ENCODE measurements around the gene GSK3B. TPM values are rescaled to one million over a fixed set of nuclear protein-coding genes. Genes with fewer than 3 reads are reported as not detected.

GSK3B gene
- total and polyA plus RNA-seq, 2 experiments from 2014 or later: 29.0 to 45.3 TPM

DNA sequence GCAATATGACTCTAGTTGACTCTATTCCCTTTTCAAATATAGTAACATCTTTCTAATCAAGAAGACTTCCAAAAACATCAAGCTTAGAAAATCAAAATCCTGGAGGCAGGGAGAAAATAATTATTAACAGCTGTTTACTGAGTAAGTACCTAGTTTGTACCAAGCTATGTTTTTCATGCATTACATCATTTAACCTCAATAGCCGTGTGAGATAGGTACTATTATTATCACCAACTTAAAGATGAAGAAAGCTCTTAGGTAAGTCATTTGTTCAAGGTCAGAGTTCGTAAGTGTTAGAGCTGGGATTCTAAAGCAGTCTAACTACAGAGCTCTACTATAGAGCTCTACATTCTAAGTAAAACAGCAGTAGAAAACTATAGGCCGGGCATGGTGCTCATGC, 41.6 kb downstream of the GSK3B start:
- no peak overlapping the region for H3K4me3 Mint-ChIP-seq
- Histone ChIP-seq H3F3A (replicated peaks; ENCODE audit: low read depth) (no peaks in the 10 kb centered on the region), H3K9me2 (ENCODE audit: insufficient read depth) (no peaks in the 10 kb centered on the region), H3K27ac (ENCODE audit: low read depth) (no peak overlapping the region), H3K4me3 (no peak overlapping the region), H4K20me1 (replicated peaks; ENCODE audit: insufficient read depth) (peaks cover 28% of the 10 kb centered on the region), H3K79me2 (replicated peaks; ENCODE audit: insufficient read depth) (peaks cover 100% of the 10 kb centered on the region), H3K4me1 (ENCODE audit: insufficient read depth) (0 out of 2 replicates have a peak, but pooled peaks cover 3% of the 10 kb centered on the region), H3K27me3 (ENCODE audit: insufficient read depth) (no peaks in the 10 kb centered on the region), H3K36me3 (ENCODE audit: insufficient read depth) (no peaks in the 10 kb centered on the region), H3K4me2 (no peak overlapping the region), H2AFZ (no peak overlapping the region)
- H3K9me3 Mint-ChIP-seq: peaks cover 9% of the 10 kb centered on the region
- ATAC-seq: no peak
- no peak for DNase-seq (ENCODE audit: low spot score)
- TF ChIP-seq POLR2AphosphoS5 (IDR thresholded peaks at IDR 0.05; ENCODE audit: low read depth): no peak
- no peak for TF ChIP-seq ZNF114 (CRISPR knock-in tag; IDR thresholded peaks at IDR 0.05)
- no peak for TF ChIP-seq EZH2 (IDR thresholded peaks at IDR 0.05; ENCODE audit: low read depth, unreplicated experiment)
- H3K27ac Mint-ChIP-seq: no peak overlapping the region
- H3K27me3 Mint-ChIP-seq (ENCODE audit: insufficient read depth, low read depth, poor library complexity): no peaks in the 10 kb centered on the region
- peaks cover 24% of the 10 kb centered on the region for H3K4me1 Mint-ChIP-seq
- peaks cover 24% of the 10 kb centered on the region for H3K36me3 Mint-ChIP-seq (ENCODE audit: low read depth)

GRCh38 chr3:120052225-120052624, 42.0 kb downstream of the GSK3B start:
- peaks cover 24% of the 10 kb centered on the region for H3K4me1 Mint-ChIP-seq

More at GRCh38 chr3:120052225-120052624, 42.0 kb downstream of the GSK3B start:
- 0 out of 2 replicates have a peak, but pooled peaks cover 3% of the 10 kb centered on the region for H3K4me1 ChIP-seq (ENCODE audit: insufficient read depth)
- DNase-seq (ENCODE audit: low spot score) (no peak), ATAC-seq (no peak; the same call in 2 of the 3 replicates)
- Mint-ChIP-seq H3K4me3 (no peak overlapping the region), H3K36me3 (ENCODE audit: low read depth) (peaks cover 27% of the 10 kb centered on the region), H3K27ac (no peak overlapping the region), H3K9me3 (peaks cover 9% of the 10 kb centered on the region), H3K27me3 (ENCODE audit: insufficient read depth, low read depth, poor library complexity) (no peaks in the 10 kb centered on the region)
- peaks cover 100% of the 10 kb centered on the region for H3K79me2 ChIP-seq (replicated peaks; ENCODE audit: insufficient read depth)
- TF ChIP-seq, protein P1, sequence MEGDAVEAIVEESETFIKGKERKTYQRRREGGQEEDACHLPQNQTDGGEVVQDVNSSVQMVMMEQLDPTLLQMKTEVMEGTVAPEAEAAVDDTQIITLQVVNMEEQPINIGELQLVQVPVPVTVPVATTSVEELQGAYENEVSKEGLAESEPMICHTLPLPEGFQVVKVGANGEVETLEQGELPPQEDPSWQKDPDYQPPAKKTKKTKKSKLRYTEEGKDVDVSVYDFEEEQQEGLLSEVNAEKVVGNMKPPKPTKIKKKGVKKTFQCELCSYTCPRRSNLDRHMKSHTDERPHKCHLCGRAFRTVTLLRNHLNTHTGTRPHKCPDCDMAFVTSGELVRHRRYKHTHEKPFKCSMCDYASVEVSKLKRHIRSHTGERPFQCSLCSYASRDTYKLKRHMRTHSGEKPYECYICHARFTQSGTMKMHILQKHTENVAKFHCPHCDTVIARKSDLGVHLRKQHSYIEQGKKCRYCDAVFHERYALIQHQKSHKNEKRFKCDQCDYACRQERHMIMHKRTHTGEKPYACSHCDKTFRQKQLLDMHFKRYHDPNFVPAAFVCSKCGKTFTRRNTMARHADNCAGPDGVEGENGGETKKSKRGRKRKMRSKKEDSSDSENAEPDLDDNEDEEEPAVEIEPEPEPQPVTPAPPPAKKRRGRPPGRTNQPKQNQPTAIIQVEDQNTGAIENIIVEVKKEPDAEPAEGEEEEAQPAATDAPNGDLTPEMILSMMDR (conservative IDR thresholded peaks at IDR 0.05; ENCODE audit: low read depth in 2 of 2): no peak
- TF ChIP-seq POLR2AphosphoS5 (IDR thresholded peaks at IDR 0.05; ENCODE audit: low read depth) (no peak), EZH2phosphoT487 (IDR thresholded peaks at IDR 0.05; ENCODE audit: unreplicated experiment) (no peak), REST (IDR thresholded peaks at IDR 0.05; ENCODE audit: unreplicated experiment) (no peak), NANOG (IDR thresholded peaks at IDR 0.05; ENCODE audit: borderline replicate concordance) (no peak), CREB1 (CRISPR knock-in tag; IDR thresholded peaks at IDR 0.05; ENCODE audit: low read depth) (no peak), JUNB (IDR thresholded peaks at IDR 0.05; ENCODE audit: unreplicated experiment) (no peak), ZNF114 (CRISPR knock-in tag; IDR thresholded peaks at IDR 0.05) (no peak), EZH2 (IDR thresholded peaks at IDR 0.05; ENCODE audit: low read depth, unreplicated experiment) (no peak)
- TF ChIP-seq, protein P2, sequence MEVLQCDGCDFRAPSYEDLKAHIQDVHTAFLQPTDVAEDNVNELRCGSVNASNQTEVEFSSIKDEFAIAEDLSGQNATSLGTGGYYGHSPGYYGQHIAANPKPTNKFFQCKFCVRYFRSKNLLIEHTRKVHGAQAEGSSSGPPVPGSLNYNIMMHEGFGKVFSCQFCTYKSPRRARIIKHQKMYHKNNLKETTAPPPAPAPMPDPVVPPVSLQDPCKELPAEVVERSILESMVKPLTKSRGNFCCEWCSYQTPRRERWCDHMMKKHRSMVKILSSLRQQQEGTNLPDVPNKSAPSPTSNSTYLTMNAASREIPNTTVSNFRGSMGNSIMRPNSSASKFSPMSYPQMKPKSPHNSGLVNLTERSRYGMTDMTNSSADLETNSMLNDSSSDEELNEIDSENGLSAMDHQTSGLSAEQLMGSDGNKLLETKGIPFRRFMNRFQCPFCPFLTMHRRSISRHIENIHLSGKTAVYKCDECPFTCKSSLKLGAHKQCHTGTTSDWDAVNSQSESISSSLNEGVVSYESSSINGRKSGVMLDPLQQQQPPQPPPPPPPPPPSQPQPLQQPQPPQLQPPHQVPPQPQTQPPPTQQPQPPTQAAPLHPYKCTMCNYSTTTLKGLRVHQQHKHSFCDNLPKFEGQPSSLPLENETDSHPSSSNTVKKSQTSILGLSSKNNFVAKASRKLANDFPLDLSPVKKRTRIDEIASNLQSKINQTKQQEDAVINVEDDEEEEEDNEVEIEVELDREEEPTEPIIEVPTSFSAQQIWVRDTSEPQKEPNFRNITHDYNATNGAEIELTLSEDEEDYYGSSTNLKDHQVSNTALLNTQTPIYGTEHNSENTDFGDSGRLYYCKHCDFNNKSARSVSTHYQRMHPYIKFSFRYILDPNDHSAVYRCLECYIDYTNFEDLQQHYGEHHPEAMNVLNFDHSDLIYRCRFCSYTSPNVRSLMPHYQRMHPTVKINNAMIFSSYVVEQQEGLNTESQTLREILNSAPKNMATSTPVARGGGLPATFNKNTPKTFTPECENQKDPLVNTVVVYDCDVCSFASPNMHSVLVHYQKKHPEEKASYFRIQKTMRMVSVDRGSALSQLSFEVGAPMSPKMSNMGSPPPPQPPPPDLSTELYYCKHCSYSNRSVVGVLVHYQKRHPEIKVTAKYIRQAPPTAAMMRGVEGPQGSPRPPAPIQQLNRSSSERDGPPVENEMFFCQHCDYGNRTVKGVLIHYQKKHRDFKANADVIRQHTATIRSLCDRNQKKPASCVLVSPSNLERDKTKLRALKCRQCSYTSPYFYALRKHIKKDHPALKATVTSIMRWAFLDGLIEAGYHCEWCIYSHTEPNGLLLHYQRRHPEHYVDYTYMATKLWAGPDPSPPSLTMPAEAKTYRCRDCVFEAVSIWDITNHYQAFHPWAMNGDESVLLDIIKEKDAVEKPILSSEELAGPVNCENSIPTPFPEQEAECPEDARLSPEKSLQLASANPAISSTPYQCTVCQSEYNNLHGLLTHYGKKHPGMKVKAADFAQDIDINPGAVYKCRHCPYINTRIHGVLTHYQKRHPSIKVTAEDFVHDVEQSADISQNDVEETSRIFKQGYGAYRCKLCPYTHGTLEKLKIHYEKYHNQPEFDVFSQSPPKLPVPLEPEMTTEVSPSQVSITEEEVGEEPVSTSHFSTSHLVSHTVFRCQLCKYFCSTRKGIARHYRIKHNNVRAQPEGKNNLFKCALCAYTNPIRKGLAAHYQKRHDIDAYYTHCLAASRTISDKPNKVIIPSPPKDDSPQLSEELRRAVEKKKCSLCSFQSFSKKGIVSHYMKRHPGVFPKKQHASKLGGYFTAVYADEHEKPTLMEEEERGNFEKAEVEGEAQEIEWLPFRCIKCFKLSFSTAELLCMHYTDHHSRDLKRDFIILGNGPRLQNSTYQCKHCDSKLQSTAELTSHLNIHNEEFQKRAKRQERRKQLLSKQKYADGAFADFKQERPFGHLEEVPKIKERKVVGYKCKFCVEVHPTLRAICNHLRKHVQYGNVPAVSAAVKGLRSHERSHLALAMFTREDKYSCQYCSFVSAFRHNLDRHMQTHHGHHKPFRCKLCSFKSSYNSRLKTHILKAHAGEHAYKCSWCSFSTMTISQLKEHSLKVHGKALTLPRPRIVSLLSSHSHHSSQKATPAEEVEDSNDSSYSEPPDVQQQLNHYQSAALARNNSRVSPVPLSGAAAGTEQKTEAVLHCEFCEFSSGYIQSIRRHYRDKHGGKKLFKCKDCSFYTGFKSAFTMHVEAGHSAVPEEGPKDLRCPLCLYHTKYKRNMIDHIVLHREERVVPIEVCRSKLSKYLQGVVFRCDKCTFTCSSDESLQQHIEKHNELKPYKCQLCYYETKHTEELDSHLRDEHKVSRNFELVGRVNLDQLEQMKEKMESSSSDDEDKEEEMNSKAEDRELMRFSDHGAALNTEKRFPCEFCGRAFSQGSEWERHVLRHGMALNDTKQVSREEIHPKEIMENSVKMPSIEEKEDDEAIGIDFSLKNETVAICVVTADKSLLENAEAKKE (CRISPR knock-in tag; IDR thresholded peaks at IDR 0.05): no peak
- no peak overlapping the region for H2AFZ ChIP-seq
- H3K9me2 ChIP-seq (ENCODE audit: insufficient read depth): no peaks in the 10 kb centered on the region
- no peaks in the 10 kb centered on the region for H3K36me3 ChIP-seq (ENCODE audit: insufficient read depth)
- H4K20me1 ChIP-seq (replicated peaks; ENCODE audit: insufficient read depth): peaks cover 25% of the 10 kb centered on the region
- H3K27me3 ChIP-seq (ENCODE audit: insufficient read depth): no peaks in the 10 kb centered on the region
- H3K27ac ChIP-seq (ENCODE audit: low read depth): no peak overlapping the region
- H3F3A ChIP-seq (replicated peaks; ENCODE audit: low read depth): no peaks in the 10 kb centered on the region
- no peak overlapping the region for H3K4me3 ChIP-seq
- no peak overlapping the region for H3K4me2 ChIP-seq

All from GM23338 (cell line).